Measurements from ENCODE around the gene PFKFB3. TPM values are rescaled to one million over a fixed set of nuclear protein-coding genes. Genes with fewer than 3 reads are reported as not detected.

PFKFB3 gene
- polyA plus RNA-seq, 3 donors: 12.2 to 101 (median 15.8) TPM

DNA sequence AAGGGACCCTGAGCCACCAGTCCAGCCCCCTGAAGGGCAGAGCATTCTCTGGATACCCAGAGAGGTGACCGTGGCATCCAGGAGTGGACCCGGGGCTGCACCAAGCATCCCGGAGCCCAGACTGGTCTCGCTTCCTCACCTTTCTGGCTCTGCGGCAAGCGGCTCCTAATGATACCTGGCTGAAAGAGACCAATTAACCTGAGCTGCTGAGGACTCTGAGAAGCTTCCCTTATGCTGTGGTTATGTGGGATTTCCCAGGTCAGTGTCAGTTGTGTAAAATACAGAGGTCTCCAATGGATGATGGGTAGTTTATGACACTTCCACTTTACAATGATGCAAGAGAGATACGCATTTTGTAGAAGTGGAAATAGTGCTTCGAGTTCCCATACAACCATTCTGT is 51.5 kb downstream of the PFKFB3 start:
- Mint-ChIP-seq H3K27ac (peak overlapping the region; percentile 86 to 95 (median 87)), H3K27me3 (ENCODE audit: low read depth in 3 of 3) (peaks cover 0 to 6% (median 0%) of the 10 kb centered on the region in 3 donors), H3K4me1 (peaks cover 22% of the 10 kb centered on the region), H3K4me3 (no peak overlapping the region), H3K36me3 (peaks cover 11 to 15% of the 10 kb centered on the region in 2 donors), H3K9me3 (peaks cover 0 to 4% (median 3%) of the 10 kb centered on the region in 7 donors)
- TF ChIP-seq, protein P1, sequence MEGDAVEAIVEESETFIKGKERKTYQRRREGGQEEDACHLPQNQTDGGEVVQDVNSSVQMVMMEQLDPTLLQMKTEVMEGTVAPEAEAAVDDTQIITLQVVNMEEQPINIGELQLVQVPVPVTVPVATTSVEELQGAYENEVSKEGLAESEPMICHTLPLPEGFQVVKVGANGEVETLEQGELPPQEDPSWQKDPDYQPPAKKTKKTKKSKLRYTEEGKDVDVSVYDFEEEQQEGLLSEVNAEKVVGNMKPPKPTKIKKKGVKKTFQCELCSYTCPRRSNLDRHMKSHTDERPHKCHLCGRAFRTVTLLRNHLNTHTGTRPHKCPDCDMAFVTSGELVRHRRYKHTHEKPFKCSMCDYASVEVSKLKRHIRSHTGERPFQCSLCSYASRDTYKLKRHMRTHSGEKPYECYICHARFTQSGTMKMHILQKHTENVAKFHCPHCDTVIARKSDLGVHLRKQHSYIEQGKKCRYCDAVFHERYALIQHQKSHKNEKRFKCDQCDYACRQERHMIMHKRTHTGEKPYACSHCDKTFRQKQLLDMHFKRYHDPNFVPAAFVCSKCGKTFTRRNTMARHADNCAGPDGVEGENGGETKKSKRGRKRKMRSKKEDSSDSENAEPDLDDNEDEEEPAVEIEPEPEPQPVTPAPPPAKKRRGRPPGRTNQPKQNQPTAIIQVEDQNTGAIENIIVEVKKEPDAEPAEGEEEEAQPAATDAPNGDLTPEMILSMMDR (IDR thresholded peaks at IDR 0.05): no peak
- Histone ChIP-seq H3K4me2 (replicated peaks; ENCODE audit: extremely low read depth, low read length, poor library complexity, severe bottlenecking) (peak overlapping the region; percentile 22), H3K79me2 (ENCODE audit: insufficient read depth, low read length) (no peaks in the 10 kb centered on the region), H3K4me3 (replicated peaks in 1 of 3; ENCODE audit: low read depth in 2 of 3, low read length in 3 of 3) (peak overlapping the region in 1 of 3 experiments; percentile 7), H3K9me3 (replicated peaks in 1 of 2; ENCODE audit: control insufficient read depth in 1 of 2, insufficient read depth in 1 of 2, low read length in 2 of 2) (no peaks in the 10 kb centered on the region), H3K4me1 (ENCODE audit: control insufficient read depth in 1 of 2, insufficient read depth in 2 of 2, low read length in 2 of 2) (peaks cover 18 to 19% of the 10 kb centered on the region in 2 donors), H3K9ac (ENCODE audit: insufficient read depth, low read length, poor library complexity, severe bottlenecking) (no peak overlapping the region), H4K20me1 (ENCODE audit: insufficient read depth, low read length) (no peaks in the 10 kb centered on the region), H3K36me3 (replicated peaks in 1 of 2; ENCODE audit: control insufficient read depth in 1 of 2, insufficient read depth in 2 of 2, low read length in 2 of 2) (no peaks in the 10 kb centered on the region), H3K27ac (ENCODE audit: low read depth in 1 of 2, low read length in 2 of 2) (peak overlapping the region; percentile 65 to 82), H3K27me3 (ENCODE audit: control insufficient read depth in 2 of 2, insufficient read depth in 2 of 2, low read length in 2 of 2) (no peaks in the 10 kb centered on the region), H2AFZ (ENCODE audit: insufficient read depth, low read depth, low read length, poor library complexity, severe bottlenecking) (no peak overlapping the region)
- DNase-seq: peak; percentile 84 to 95 (median 84)
- intact Hi-C loops (cut with micrococcal nuclease): no loop called here
- 96% methylated on average over 4 of the region's 8 CpGs for WGBS (ENCODE audit: insufficient coverage)

DNA sequence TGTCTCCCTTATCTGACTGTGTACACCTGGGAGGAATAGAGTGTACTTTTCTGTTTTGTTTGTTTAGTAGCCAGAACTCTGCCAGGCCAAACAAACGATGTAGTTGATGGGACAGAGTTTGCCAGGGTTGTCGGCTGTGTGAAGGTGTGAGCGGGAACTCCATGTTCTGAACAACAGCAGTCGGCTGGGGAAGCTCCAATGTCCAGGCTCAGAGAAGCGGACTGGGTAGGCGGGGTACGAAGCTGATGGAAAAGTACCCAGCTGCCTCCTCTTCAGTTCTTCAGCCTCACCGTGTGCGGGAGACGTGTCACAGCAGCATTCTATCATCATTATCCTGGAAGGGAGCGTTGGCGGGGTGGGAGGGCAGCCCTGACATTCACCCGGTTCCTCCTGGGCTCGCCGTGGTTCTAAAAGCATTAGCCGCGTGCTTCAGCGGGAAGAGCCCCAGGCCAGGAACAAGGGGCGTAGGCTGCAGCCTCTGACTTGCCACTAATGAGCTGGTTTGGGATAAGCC is 52.9 kb downstream of the PFKFB3 start:
- over 99% methylated on average over 11 of the region's 19 CpGs for WGBS (ENCODE audit: insufficient coverage)
- Histone ChIP-seq H3K4me1 (ENCODE audit: control insufficient read depth in 1 of 2, insufficient read depth in 2 of 2, low read length in 2 of 2) (peaks cover 14 to 17% of the 10 kb centered on the region in 2 donors), H3K4me3 (replicated peaks in 1 of 3; ENCODE audit: low read depth in 2 of 3, low read length in 3 of 3) (no peak overlapping the region), H4K20me1 (ENCODE audit: insufficient read depth, low read length) (no peaks in the 10 kb centered on the region), H3K36me3 (replicated peaks in 1 of 2; ENCODE audit: control insufficient read depth in 1 of 2, insufficient read depth in 2 of 2, low read length in 2 of 2) (no peaks in the 10 kb centered on the region), H3K79me2 (ENCODE audit: insufficient read depth, low read length) (no peaks in the 10 kb centered on the region), H3K27me3 (ENCODE audit: control insufficient read depth in 2 of 2, insufficient read depth in 2 of 2, low read length in 2 of 2) (no peaks in the 10 kb centered on the region), H3K27ac (ENCODE audit: low read depth in 1 of 2, low read length in 2 of 2) (no peak overlapping the region), H3K9me3 (replicated peaks in 1 of 2; ENCODE audit: control insufficient read depth in 1 of 2, insufficient read depth in 1 of 2, low read length in 2 of 2) (no peaks in the 10 kb centered on the region), H3K9ac (ENCODE audit: insufficient read depth, low read length, poor library complexity, severe bottlenecking) (no peak overlapping the region), H3K4me2 (replicated peaks; ENCODE audit: extremely low read depth, low read length, poor library complexity, severe bottlenecking) (no peak overlapping the region), H2AFZ (ENCODE audit: insufficient read depth, low read depth, low read length, poor library complexity, severe bottlenecking) (no peak overlapping the region)
- intact Hi-C loops (cut with micrococcal nuclease): no loop called here
- H3K4me3 Mint-ChIP-seq: no peak overlapping the region
- DNase-seq: no peak
- peaks cover 0 to 12% (median 8%) of the 10 kb centered on the region in 7 donors for H3K9me3 Mint-ChIP-seq
- H3K4me1 Mint-ChIP-seq: peaks cover 17% of the 10 kb centered on the region
- TF ChIP-seq, protein P1 (IDR thresholded peaks at IDR 0.05): no peak
- H3K27ac Mint-ChIP-seq: peak overlapping the region in 5 of 7 donors; percentile 76 to 89 (median 86)
- H3K36me3 Mint-ChIP-seq: peaks cover 12 to 15% of the 10 kb centered on the region in 2 donors
- H3K27me3 Mint-ChIP-seq (ENCODE audit: low read depth in 3 of 3): peaks cover 0 to 6% (median 4%) of the 10 kb centered on the region in 3 donors
